Calu3 (cell line): ENCODE measurements around the gene SLC39A11. TPM values are rescaled to one million over a fixed set of nuclear protein-coding genes. Genes with fewer than 3 reads are reported as not detected.

Experiments
- BruUV-seq: library from RNA; stranded (reverse); fragments of 400-500 nt; replicated peaks from 2 replicates; lab custom pipeline; 2021; lab: Mats Ljungman, UMichigan
- CTCF ChIA-PET: fragments of 300-600 bp; sonication (Branson Sonifier 250); formaldehyde crosslinking; loops from one replicate; lab custom pipeline; 2022; ENCODE audit warnings: antibody characterized with exemption; lab: Charles Lee
- DNase-seq: peaks from one replicate; pipeline ENCODE4 v3.0.0; 2022
- H3K27ac Mint-ChIP-seq: one replicate; pipeline ENCODE4 v1.8.0; 2022; ENCODE audit warnings: mixed read lengths; ENCODE audit not compliant: unreplicated experiment
- H3K27me3 Mint-ChIP-seq: one replicate; pipeline ENCODE4 v1.8.0; 2022; ENCODE audit warnings: mixed read lengths; ENCODE audit not compliant: unreplicated experiment
- H3K36me3 Mint-ChIP-seq: one replicate; pipeline ENCODE4 v1.8.0; 2022; ENCODE audit warnings: mild to moderate bottlenecking, moderate library complexity, mixed read lengths; ENCODE audit not compliant: insufficient read depth, unreplicated experiment
- H3K4me1 Mint-ChIP-seq: one replicate; pipeline ENCODE4 v1.8.0; 2022; ENCODE audit warnings: mild to moderate bottlenecking, low read depth, mixed read lengths; ENCODE audit not compliant: unreplicated experiment
- H3K4me3 Mint-ChIP-seq: one replicate; pipeline ENCODE4 v1.8.0; 2022; ENCODE audit warnings: mild to moderate bottlenecking, low read depth, moderate library complexity, mixed read lengths; ENCODE audit not compliant: unreplicated experiment
- H3K9me3 Mint-ChIP-seq: one replicate; pipeline ENCODE4 v1.8.0; 2022; ENCODE audit warnings: low read depth, mixed read lengths; ENCODE audit not compliant: unreplicated experiment
- CTCF ChIP-seq: fragments of 200-600 bp; IDR thresholded peaks from one replicate; pipeline ENCODE4 v1.8.0; 2022; ENCODE audit warnings: antibody characterized with exemption; ENCODE audit not compliant: unreplicated experiment
- intact Hi-C: fragments of 100-400 bp; cut with micrococcal nuclease; formaldehyde crosslinking; loops from one replicate; pipeline ENCODE4 v1.10.0; 2022; ENCODE audit not compliant: unreplicated experiment
- total RNA-seq: library from RNA; stranded (reverse); gene quantifications from 2 replicates; pipeline ENCODE4 v1.2.3, GENCODE V29; 2022

The SLC39A11 gene
- total RNA-seq, 1 experiment from 2014 or later, result 60.3 TPM

- Mint-ChIP-seq H3K36me3 (peaks cover 26% of the 10 kb centered on the region), H3K9me3 (peaks cover 10% of the 10 kb centered on the region), H3K4me1 (peaks cover 19% of the 10 kb centered on the region), H3K4me3 (no peak overlapping the region), H3K27ac (no peak overlapping the region), H3K27me3 (no peaks in the 10 kb centered on the region)
- CTCF ChIA-PET, result no interaction called here
- BruUV-seq, result no TSS peak
- DNase-seq, result no peak
- intact Hi-C loops, result no loop called here
- TF ChIP-seq CTCF, result no peak
These were observed 448.0 kb downstream of the SLC39A11 start for GRCh38 chr17:72644492-72644891.

GRCh38 chr17:72643575-72644216, 448.8 kb downstream of the SLC39A11 start:
- CTCF ChIA-PET, result no interaction called here
- Mint-ChIP-seq H3K4me1 (peaks cover 19% of the 10 kb centered on the region), H3K4me3 (no peak overlapping the region), H3K27me3 (no peaks in the 10 kb centered on the region), H3K36me3 (peaks cover 28% of the 10 kb centered on the region), H3K9me3 (peaks cover 10% of the 10 kb centered on the region), H3K27ac (no peak overlapping the region)
- no TSS peak for BruUV-seq
- TF ChIP-seq CTCF, result no peak
- DNase-seq, result no peak
- intact Hi-C loops, result no loop called here

GRCh38 chr17:72642720-72643119, 449.8 kb downstream of the SLC39A11 start:
- H3K36me3 Mint-ChIP-seq, result peaks cover 33% of the 10 kb centered on the region
- CTCF ChIA-PET, result no interaction called here
- no peak for DNase-seq
- no TSS peak for BruUV-seq
- H3K4me1 Mint-ChIP-seq, result peaks cover 19% of the 10 kb centered on the region
- peaks cover 7% of the 10 kb centered on the region for H3K9me3 Mint-ChIP-seq
- H3K4me3 Mint-ChIP-seq, result no peak overlapping the region
- H3K27me3 Mint-ChIP-seq, result no peaks in the 10 kb centered on the region
- intact Hi-C loops, result no loop called here
- H3K27ac Mint-ChIP-seq, result no peak overlapping the region
- no peak for TF ChIP-seq CTCF

GRCh38 chr17:72640415-72641165, 451.9 kb downstream of the SLC39A11 start:
- TSS peak; percentile 88 for BruUV-seq
- CTCF ChIA-PET, result interaction anchor here (0.7 to 1.0 kb wide), 2 partner anchors 23 to 31 kb away, joined by 3 to 4 read pairs; no protein-coding TSS in a partner anchor
- Mint-ChIP-seq H3K36me3 (peaks cover 33% of the 10 kb centered on the region), H3K27me3 (no peaks in the 10 kb centered on the region), H3K4me1 (peaks cover 13% of the 10 kb centered on the region), H3K9me3 (peaks cover 3% of the 10 kb centered on the region), H3K4me3 (peak overlapping the region; percentile 69), H3K27ac (peak overlapping the region; percentile 76)
- intact Hi-C loops, result no loop called here
- TF ChIP-seq CTCF, result no peak
- DNase-seq, result peak; percentile 76
